AG09319 (cell line): ENCODE results near the gene OGFOD2.

Experiments used
- DNase-seq: peaks from one replicate; pipeline ENCODE4 v3.0.0-alpha.2; 2010; ENCODE audit warnings: low read depth; ENCODE audit errors: extremely low read depth
- CTCF ChIP-seq: IDR thresholded peaks from 2 replicates; pipeline ENCODE4 v1.5.1; 2011; ENCODE audit warnings: low read depth, mild to moderate bottlenecking, inconsistent platforms, low read length, moderate library complexity

Gene OGFOD2

GRCh38 chr12:122982477-122982815 is 7.4 kb downstream of the OGFOD2 start:
- no peak for TF ChIP-seq CTCF
- no peak for DNase-seq

- TF ChIP-seq CTCF: no peak
- no peak for DNase-seq
These were observed 8.1 kb downstream of the OGFOD2 start for GRCh38 chr12:122982963-122983788.

- DNase-seq: no peak
- no peak for TF ChIP-seq CTCF
These were observed 8.9 kb downstream of the OGFOD2 start for GRCh38 chr12:122983789-122984515.

GRCh38 chr12:122984612-122985337 is 9.7 kb downstream of the OGFOD2 start:
- TF ChIP-seq CTCF: no peak
- DNase-seq: no peak

- TF ChIP-seq CTCF: no peak
- no peak for DNase-seq
These were observed 10.6 kb downstream of the OGFOD2 start for GRCh38 chr12:122985338-122986257.

- DNase-seq: no peak
- TF ChIP-seq CTCF: no peak
These were observed 11.3 kb downstream of the OGFOD2 start for GRCh38 chr12:122986258-122986871.
